Limb (tissue), 2 donors: ENCODE measurements around the gene GALNT10.

Experiments
- DNase-seq, 2 donors: peaks; one replicate each; pipeline ENCODE4 v3.0.0-alpha.2; 2016; ENCODE audit errors: extremely low spot score in 2 of 2

The GALNT10 gene

DNA sequence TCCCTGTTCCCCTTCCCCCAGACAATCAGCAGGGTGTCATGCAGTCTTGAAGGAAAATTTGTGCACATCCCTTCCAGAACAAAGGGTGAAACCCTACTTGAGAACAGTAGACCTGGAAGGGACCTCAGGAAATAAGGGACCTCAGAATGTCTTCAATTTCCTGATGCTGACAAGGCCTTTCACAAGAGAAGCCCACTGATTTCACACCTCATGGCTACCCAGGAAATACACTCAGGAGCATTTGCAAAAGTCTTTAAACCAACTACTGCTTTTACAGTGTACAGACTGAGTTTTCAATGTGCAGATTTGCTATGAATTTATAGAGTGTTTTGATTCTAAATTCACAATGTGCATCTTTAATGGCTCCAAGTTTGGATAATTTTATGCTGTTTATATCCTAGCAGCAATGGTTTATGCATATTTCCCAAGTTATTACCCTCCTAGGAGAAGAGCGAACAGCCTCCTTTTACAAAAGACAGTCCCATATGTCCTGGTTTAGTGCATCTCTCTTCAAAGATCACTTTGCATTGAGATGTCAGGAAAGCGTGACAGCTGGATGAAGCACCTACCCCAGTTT is 74.8 kb downstream of the GALNT10 start:
- no peak for DNase-seq

- no peak for DNase-seq
Measured at GRCh38 chr5:154267516-154267915, 77.0 kb downstream of the GALNT10 start.

DNA sequence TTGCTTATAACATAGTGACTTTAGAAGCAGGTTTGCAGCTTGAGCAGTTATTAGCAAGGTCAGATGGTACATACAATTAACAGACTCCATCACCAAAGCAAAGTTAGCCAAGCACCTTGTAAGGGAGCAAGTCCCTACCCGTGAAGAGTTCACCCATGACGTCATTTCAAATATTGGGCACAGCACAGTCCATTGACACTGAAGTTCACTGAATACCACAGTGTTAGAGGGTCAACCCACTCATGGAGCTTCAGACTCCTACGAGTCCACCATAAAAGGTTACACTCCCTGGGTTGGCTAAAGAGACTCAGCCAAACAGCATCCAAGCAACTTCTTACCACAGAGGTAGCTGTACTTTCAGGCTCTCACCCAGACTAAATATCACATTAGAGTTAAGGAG is 77.5 kb downstream of the GALNT10 start:
- DNase-seq = no peak

DNA sequence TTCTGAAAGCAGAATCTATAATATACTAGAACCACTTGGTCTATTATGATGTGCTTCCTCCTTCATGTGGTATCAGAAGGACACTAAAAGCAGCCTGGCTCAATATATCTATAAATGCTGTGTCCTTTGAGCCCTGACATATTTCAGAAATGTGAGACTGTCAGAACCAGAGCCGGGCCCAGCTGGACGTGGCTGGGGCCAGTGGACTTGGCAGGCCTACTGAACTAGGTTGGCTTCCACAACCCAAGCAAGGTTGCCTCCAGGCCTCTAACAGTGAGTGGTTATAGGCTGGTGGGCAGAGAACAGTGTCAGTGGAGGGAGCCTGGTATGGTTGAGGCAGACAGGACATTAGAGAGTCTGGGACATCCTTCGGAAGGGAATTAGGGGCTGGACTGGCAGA is 78.9 kb downstream of the GALNT10 start:
- no peak for DNase-seq

- DNase-seq = no peak
Measured at GRCh38 chr5:154271466-154271865, 80.9 kb downstream of the GALNT10 start.

DNA sequence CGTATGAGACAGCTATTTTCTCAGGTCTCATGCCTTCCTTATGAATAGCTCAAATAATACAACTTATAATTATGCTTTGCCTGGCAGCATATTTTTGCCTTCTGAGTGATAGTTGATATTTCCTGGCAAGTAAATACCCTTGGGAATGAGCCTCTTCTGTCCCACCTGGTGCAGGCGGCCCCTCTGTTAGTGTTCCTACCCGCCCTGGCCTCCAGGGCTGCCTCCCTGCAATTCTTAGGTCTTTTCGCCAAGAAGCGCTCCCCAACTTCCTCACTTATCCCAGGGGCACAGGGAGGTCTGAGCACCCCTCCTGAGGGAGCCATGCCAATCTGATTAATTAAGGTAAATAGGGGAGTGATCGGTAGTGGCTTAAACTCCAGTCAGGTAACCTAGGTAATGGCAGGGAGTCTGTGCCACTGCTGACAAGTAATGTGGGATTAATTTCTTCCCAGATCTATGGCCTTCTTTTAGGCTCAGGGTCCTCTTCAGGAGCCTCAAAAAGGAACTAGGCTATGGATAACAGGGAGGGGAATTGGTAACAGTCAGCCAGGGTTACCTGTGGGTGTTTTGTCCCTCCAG is 81.5 kb downstream of the GALNT10 start:
- no peak for DNase-seq

DNA sequence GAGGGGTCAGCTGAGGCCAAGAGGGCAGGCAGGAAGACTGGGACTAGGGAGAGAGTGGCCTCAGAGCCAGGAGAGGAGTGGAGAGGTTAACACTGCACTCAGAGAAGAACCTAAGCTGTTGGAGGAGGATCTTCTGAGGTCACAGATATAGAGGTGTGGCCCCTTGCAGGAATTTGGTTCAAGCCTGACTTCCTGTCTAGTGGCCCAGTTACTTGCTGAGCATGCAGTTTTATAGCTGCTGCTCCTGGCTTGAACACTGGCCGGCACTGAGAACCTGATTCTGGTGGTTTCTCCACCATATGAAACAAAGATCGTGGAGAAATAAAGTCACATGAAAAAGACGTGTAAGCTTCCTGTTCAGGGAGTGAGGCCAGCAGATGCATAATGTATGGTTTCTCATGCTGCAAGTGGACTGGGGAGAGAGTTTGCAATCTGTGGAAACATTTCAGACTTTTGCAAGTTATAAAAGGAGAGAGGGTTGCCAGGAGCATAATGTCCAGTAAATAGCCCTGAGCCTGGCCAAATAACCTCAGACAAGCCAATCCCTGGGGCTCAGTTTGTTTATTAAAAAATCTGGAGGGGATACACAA is 82.6 kb downstream of the GALNT10 start:
- peak in 1 of 2 donors; percentile 62 for DNase-seq

- no peak for DNase-seq
Measured at GRCh38 chr5:154273963-154274827, 83.7 kb downstream of the GALNT10 start.

DNA sequence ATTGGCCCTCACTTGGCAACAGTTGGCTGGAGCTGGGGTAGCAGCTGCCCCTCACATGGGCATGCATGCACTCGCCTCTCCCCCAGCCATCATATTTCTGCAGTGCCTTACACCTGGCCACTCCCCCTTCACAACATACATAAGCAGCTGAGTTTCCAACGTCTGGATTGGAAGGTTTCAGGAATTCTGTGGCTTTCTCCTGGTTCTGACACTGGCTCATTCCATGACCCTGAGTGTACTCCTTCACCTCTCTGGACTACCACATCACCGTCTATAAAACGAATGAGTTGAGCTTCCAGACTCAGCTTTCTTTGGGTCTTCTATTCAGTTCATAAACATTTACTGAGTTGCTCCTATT is 84.3 kb downstream of the GALNT10 start:
- no peak for DNase-seq

DNA sequence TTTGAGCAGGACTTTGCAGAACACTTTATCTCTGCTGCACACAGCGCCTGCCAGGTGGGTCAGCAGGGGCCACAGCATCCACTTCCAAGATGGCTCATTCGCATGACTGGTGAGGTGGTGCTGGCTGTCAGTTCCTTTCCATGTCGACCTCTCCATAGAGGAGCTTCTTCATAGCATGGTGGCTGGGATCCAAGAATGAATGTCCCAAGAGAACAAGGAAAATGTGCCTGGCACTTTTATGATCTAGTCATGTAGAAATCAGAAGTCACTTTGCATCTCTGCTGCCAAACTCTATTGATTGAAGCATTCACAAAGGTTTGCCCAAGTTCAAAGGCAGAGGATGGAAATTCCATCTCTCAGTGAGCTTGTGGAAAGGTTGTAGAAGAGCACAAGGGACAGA is 85.0 kb downstream of the GALNT10 start:
- no peak for DNase-seq

DNA sequence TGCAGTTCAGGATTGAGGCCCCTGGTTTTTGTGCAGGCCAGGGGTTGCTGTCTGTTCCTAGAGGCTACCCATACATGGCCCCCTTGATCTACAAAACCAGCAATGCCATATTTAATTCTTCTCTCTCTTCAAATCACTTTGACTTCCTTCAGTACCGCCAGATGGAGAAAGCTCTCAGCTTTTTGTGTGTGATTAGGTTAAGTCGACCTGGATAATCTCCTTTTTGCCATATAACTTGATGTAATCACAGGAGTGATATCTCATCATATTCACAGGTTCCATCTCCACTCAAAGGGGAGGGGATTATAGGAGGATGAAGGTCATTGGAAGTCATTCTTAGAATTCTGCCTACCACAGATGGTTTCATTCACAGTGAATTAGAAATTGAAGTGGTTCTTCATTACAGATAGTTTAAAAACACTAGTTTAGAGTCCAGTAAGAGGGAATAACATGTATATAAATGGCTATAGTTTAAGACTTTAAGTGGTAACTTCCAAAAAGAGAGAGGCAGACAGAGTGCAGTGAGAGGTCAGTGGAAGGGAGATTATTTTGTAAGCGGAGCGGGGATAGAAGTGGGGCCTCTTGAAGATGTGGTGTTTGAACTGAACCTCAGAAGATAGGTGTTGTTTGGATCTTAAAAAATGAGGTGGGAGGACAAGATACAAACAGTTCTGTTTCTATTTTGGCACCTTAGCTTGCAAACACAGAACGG is 85.9 kb downstream of the GALNT10 start:
- no peak for DNase-seq

- peak in 1 of 2 donors; percentile 56 for DNase-seq
Measured at GRCh38 chr5:154276973-154277331, 86.4 kb downstream of the GALNT10 start.

GRCh38 chr5:154277499-154277898 is 87.0 kb downstream of the GALNT10 start:
- DNase-seq = no peak

DNA sequence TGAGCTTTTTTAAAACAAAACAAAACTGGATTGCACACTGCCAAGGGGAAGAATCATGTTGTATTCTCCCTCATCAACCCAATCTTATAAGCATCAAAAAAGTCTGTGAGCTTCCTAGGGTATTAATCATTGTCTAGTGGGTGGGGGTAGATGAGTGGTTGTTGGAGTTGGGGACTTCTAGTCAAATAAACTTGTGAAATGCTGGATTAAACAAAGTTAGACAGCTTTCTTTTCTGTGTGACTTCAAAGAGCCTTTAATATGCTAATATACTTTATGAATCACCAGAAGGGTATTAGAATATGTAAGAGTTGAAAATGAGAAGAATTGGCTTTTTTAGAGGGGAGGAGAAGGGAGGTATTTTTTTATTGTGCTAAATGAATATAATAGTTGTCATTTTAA is 87.7 kb downstream of the GALNT10 start:
- no peak for DNase-seq

GRCh38 chr5:154278908-154279307 is 88.4 kb downstream of the GALNT10 start:
- DNase-seq = no peak

DNA sequence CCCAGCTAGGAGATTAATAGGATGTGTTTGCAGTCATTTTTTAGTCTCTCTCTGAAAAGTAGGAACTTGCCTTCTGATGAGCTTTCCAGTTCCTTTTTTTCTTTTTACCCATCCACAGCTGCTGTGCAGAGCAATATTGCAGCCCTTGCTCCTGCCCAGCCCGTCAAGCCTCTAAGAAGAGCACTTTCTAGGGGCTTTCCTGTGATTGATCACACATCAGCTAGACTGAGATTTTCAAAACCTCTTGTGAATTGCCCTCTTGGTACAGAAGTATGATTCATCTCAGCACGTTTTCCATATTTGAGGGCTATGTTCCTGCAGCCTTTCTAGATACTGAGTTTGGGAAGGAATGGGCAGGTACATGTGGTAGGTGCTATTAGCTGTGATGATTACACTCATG is 93.9 kb downstream of the GALNT10 start:
- no peak for DNase-seq

DNA sequence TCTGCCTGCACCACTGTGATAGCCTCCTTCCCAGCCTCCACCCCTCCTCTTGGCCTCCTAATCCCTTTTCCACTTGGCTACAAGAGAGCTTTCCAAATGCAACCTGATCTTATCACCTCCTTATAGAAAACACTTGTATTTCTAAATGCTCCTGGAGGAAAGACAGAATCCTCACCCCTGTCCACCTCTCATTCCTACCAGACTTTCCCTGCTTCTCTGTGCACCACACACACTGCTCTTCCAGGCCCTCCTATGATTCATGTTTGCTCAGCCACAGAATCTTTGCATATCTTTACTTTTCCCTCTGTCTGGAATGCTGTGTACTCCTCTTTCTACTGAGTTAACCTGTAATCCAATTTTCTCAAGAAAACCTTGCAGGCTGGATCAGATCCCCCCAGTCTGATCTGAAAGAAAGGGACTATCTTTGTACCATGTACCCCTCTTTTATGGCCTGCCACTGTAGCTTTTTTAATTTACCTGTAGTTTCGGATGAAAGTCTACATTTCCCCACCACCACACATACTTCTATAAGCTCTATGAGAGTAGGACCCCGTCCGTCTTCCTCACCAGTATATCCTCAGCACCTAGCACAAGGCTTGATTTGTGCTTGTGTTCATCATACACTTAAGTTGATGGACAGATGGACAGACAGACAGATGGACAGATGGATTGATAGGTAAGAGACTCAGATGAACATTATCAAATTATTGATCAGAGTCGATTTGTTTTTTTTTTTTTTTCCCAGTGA is 95.3 kb downstream of the GALNT10 start:
- no peak for DNase-seq

GRCh38 chr5:154286557-154286956 is 96.0 kb downstream of the GALNT10 start:
- DNase-seq = no peak

GRCh38 chr5:154287136-154287535 is 96.6 kb downstream of the GALNT10 start:
- no peak for DNase-seq

GRCh38 chr5:154288145-154288544 is 97.6 kb downstream of the GALNT10 start:
- DNase-seq = peak in 1 of 2 donors; percentile 73

DNA sequence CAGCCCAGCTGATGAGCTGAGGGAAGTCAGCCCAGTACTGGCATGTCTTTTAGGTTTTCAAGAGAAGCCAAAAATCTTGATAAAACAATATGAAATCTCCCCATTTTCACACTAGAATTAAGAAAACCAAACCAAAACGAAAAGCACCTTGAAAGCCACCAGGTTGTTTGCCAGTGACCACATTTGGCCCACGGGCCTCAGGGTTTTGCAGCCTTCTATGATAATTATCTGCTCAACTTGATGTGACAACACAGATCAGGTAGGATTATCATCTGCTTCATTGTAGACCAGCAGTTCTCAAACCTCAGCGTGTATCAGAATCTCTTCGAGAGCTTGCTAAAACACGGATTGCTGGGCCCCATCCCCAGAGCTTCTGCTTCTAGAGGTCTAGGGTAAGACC is 101.4 kb downstream of the GALNT10 start:
- no peak for DNase-seq
